ENCODE measurements around the gene FABP7. TPM values are rescaled to one million over a fixed set of nuclear protein-coding genes. Genes with fewer than 3 reads are reported as not detected.

FABP7 gene
- total RNA-seq, 6 experiments from 2014 or later, result not detected

DNA sequence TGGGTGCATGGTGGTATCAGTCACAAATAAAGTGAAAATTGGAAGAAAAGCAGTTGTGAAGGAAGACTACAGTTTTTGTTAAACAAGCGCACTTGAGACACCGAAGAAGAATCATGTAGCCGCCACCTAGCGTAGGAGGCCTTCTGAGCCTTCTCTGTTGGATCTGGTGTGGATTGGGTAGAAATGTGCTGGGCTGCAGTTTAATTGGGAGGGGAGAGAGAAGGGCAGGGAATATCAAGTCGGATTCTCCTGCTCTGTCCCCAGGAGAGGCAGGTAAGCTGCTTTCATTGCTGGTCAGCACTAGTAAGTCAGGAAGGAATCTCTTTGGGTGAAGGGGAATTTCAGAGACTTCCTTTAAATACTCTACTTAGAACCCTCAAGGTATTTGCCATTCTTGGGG, 1.2 kb upstream of the FABP7 start:
- TF ChIP-seq, protein P1, sequence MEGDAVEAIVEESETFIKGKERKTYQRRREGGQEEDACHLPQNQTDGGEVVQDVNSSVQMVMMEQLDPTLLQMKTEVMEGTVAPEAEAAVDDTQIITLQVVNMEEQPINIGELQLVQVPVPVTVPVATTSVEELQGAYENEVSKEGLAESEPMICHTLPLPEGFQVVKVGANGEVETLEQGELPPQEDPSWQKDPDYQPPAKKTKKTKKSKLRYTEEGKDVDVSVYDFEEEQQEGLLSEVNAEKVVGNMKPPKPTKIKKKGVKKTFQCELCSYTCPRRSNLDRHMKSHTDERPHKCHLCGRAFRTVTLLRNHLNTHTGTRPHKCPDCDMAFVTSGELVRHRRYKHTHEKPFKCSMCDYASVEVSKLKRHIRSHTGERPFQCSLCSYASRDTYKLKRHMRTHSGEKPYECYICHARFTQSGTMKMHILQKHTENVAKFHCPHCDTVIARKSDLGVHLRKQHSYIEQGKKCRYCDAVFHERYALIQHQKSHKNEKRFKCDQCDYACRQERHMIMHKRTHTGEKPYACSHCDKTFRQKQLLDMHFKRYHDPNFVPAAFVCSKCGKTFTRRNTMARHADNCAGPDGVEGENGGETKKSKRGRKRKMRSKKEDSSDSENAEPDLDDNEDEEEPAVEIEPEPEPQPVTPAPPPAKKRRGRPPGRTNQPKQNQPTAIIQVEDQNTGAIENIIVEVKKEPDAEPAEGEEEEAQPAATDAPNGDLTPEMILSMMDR (IDR thresholded peaks at IDR 0.05), result no peak
- DNase-seq, result no peak
- no peak overlapping the region for H3K27ac Mint-ChIP-seq
- H3K36me3 Mint-ChIP-seq (ENCODE audit: low read depth), result no peaks in the 10 kb centered on the region
- H3K4me1 Mint-ChIP-seq (ENCODE audit: low read depth), result no peaks in the 10 kb centered on the region
- H3K9me3 Mint-ChIP-seq, result no peaks in the 10 kb centered on the region
- H3K4me3 Mint-ChIP-seq, result no peak overlapping the region
- H3K27me3 Mint-ChIP-seq (ENCODE audit: insufficient read depth), result peaks cover 9% of the 10 kb centered on the region

- H3K36me3 Mint-ChIP-seq (ENCODE audit: low read depth), result no peaks in the 10 kb centered on the region
- TF ChIP-seq, protein P1 (IDR thresholded peaks at IDR 0.05), result no peak
- H3K9me3 Mint-ChIP-seq, result no peaks in the 10 kb centered on the region
- no peak overlapping the region for H3K27ac Mint-ChIP-seq
- DNase-seq, result no peak
- peaks cover 16% of the 10 kb centered on the region for H3K27me3 Mint-ChIP-seq (ENCODE audit: insufficient read depth)
- no peak overlapping the region for H3K4me3 Mint-ChIP-seq
- no peaks in the 10 kb centered on the region for H3K4me1 Mint-ChIP-seq (ENCODE audit: low read depth)
Measured at GRCh38 chr6:122778985-122779661, 393 bp upstream of the FABP7 start.

GRCh38 chr6:122780114-122780513, 598 bp downstream of the FABP7 start:
- Mint-ChIP-seq H3K27ac (no peak overlapping the region), H3K9me3 (no peaks in the 10 kb centered on the region), H3K27me3 (ENCODE audit: insufficient read depth) (peaks cover 16% of the 10 kb centered on the region), H3K36me3 (ENCODE audit: low read depth) (no peaks in the 10 kb centered on the region), H3K4me1 (ENCODE audit: low read depth) (no peaks in the 10 kb centered on the region), H3K4me3 (no peak overlapping the region)
- TF ChIP-seq, protein P1 (IDR thresholded peaks at IDR 0.05), result no peak
- DNase-seq, result no peak

DNA sequence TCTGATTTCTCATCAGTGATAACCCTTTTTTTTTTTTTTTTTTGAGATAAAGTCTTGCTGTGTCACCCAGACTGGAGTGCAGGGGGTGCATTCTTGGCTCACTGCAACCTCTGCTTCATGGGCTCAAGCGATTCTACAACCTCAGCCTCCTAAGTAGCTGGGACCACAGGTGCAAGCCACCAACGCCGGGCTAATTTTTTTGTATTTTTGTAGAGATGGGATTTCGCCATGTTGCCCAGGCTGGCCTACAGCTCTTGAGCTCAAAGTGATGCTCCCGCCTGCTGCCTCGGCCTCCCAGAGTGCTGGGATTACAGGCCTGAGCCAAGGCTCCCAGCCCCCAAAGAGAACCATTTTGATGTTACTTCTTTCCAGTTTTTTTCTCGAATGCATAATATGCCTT, 2.2 kb downstream of the FABP7 start:
- no peak for DNase-seq
- no peaks in the 10 kb centered on the region for H3K4me1 Mint-ChIP-seq (ENCODE audit: low read depth)
- TF ChIP-seq, protein P1 (IDR thresholded peaks at IDR 0.05), result no peak
- H3K36me3 Mint-ChIP-seq (ENCODE audit: low read depth), result no peaks in the 10 kb centered on the region
- H3K4me3 Mint-ChIP-seq, result no peak overlapping the region
- H3K27ac Mint-ChIP-seq, result no peak overlapping the region
- no peaks in the 10 kb centered on the region for H3K9me3 Mint-ChIP-seq
- H3K27me3 Mint-ChIP-seq (ENCODE audit: insufficient read depth), result peaks cover 16% of the 10 kb centered on the region

DNA sequence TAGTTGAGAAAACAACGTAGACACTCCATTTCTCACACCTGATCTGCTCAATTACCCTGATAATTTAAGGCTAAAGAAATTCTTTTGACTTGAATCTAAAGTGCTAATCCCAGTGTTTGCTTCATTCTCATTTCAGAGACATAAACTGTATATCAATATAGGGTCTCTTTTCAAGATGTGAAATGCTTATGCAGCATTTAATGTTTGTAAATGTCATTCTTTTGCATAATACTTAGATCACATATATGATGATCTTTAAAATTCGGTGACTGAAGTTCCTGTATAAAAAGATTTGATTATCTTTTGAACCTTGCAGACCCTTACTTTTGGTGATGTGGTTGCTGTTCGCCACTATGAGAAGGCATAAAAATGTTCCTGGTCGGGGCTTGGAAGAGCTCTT, 3.9 kb downstream of the FABP7 start:
- Mint-ChIP-seq H3K36me3 (ENCODE audit: low read depth) (no peaks in the 10 kb centered on the region), H3K9me3 (no peaks in the 10 kb centered on the region), H3K4me1 (ENCODE audit: low read depth) (peaks cover 7% of the 10 kb centered on the region), H3K27ac (no peak overlapping the region), H3K27me3 (ENCODE audit: insufficient read depth) (peaks cover 10% of the 10 kb centered on the region), H3K4me3 (no peak overlapping the region)
- TF ChIP-seq, protein P1 (IDR thresholded peaks at IDR 0.05), result no peak
- DNase-seq, result no peak
